ENCODE data around the gene HDAC4.

The HDAC4 gene

GRCh38 chr2:238998801-238999200 is 402.0 kb downstream of the HDAC4 start:
- DNase-seq (ENCODE audit: low read depth): no peak
- H3K4me3 ChIP-seq (ENCODE audit: low read length): no peak overlapping the region
- no peak for TF ChIP-seq CTCF (conservative IDR thresholded peaks at IDR 0.05; ENCODE audit: low read length)
